Epithelial cell of umbilical artery (primary cell): ENCODE data around the gene TMEM134. TPM values are rescaled to one million over a fixed set of nuclear protein-coding genes. Genes with fewer than 3 reads are reported as not detected.

Source experiments
- total RNA-seq: library from RNA; depleted of rRNA; stranded (reverse); fragments of >200 nt; gene quantifications from 2 replicates; pipeline ENCODE4 v1.2.3, GENCODE V29; 2014

The TMEM134 gene
- 22.4 and 33.3 TPM in 2 replicates for total RNA-seq

DNA sequence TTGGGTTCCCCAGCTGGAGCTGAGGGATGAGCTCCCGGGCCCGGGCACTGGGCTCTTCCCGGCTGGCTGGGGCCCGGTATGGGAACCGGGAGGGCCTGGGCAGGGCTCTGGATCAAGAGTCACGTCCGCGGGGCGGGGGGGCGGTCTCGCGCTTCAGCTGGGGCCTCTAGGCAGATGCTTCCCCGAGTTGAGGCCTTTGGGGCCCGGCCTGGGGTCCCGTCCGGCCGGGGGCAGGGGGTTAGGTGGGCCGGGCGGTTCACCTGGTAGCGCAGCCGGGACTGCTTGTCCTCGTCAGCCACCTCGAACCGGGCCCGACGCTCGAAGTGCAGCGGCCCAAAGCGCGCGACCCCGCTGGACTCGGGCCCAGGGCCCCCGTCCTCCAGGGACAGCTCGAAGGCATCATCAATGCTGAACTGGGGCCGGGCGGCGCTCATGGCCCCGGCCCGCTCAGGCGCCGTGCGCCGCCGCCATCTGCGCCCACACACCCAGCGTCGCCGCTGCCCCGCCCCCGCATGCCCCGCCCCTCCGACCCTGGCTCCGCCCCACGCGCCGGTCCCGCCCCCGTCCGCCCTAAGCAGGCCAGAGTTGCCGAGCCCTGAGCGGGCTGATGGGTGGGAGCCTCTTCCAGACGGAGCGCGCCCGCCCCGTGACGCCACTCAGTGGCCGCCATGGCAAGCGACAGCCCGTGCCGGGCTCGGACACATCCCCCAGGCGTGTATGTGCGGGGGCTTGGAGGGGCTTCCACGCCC, at the start of gene TMEM134:
Gene TMEM134, minus strand, starts transcription at position 493 of the 749 bp plus-strand sequence. Its CDS starts 59 bp downstream, at position 434.

GRCh38 chr11:67507864-67508485, 38.9 kb upstream of the TMEM134 start, which contains the start of gene CDK2AP2:
Gene CDK2AP2, minus strand, starts transcription at chr11:67508162. Its CDS starts 80 bp downstream, at chr11:67508082.

GRCh38 chr11:67504950-67505581, 36.0 kb upstream of the TMEM134 start, which contains the start of gene PITPNM1:
Gene PITPNM1, minus strand, starts transcription at chr11:67505363. Its CDS starts 1,183 bp downstream, at chr11:67504180.

GRCh38 chr11:67482827-67483798, 14.1 kb upstream of the TMEM134 start, which contains the start of gene AIP:
Gene AIP, plus strand, starts transcription at chr11:67483026. Its CDS starts 133 bp downstream, at chr11:67483159.

DNA sequence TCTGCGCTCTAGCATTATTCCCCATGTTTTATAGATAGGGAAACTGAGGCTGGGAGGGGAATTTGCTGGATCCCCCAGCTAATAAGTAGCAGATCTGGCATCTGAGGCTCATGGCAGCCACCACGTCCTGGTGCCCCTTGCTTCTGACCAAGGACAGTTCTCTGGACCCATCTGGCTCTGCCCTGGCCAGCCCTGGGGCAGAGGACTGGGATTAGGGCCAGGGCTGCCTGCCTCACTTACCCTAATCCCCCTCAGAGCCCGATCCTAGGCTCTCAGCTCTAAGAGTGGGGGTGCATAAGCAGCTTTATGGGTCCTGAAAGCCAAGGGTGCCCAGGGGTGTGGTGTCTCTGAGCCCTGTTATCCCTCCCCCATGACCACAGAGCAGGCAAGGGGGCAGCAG, 14.0 kb downstream of the TMEM134 start, which contains the start of gene CABP4:
Gene CABP4, plus strand, starts transcription at position 301 of the 400 bp plus-strand sequence. Its CDS starts 70 bp downstream, at position 371.

GRCh38 chr11:67452141-67452952, 16.7 kb downstream of the TMEM134 start, which contains the start of gene GPR152:
Gene GPR152, minus strand, starts transcription at chr11:67452729. Its CDS starts 5 bp downstream, at chr11:67452724.

GRCh38 chr11:67437082-67437808, 31.8 kb downstream of the TMEM134 start, which contains the start of gene PTPRCAP:
Gene PTPRCAP, minus strand, starts transcription at chr11:67437682. Its CDS starts 63 bp downstream, at chr11:67437619.

DNA sequence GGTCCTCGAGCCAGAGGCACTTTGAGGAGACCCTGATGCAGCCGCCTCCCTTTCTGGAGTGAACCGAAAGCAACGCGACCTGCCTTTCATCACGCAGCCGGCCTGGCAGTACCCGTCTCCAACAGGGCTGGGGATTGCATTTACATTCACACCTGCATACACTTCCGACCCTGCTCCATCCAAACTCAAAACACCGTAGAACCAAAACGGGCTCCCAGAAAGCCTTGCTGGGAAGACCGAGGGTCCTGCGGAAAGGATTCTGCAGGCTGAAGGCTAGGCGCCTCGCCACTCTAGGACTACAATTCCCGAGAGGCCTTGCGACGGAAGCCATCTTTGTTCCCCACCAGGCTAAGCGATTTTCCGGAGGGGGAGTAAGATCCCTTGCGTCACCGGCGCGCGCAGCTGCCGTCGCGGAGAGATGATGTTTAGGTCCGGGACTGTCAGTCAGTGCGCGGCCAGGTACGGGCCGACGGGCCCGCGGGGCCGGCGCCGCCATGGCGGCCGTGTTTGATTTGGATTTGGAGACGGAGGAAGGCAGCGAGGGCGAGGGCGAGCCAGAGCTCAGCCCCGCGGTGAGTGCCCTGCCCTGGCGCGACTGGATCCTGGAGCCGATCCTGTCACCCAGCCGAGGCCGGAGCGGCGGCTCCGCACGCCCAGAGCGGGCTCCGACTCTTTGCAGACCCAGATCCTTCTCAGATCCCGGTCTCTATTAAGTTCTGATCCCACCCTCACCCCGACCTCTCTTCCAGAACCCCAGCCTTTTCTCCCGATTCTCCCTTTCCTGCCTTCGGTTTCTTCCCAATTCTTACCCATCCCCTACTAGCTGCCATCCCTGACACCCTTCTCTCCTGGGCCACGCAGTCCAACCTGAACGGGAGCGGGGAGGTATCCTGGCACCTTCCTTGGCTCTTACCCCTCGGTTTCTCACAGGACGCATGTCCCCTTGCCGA, 40.7 kb downstream of the TMEM134 start, which contains the start of gene RPS6KB2:
Gene RPS6KB2, plus strand, starts transcription at position 443 of the 950 bp plus-strand sequence. Its CDS starts 52 bp downstream, at position 495.

GRCh38 chr11:67415501-67416304, 53.3 kb downstream of the TMEM134 start, which contains the start of gene CARNS1:
Gene CARNS1, plus strand, starts transcription at chr11:67415678. Its CDS starts 522 bp downstream, at chr11:67416200.

Other genes starting within 250 kb of the TMEM134 start
- gene GRK2, start 202.8 kb downstream of the TMEM134 start, total RNA-seq, result 27.3 and 36.8 TPM in 2 replicates
- 21.4 and 22.4 TPM in 2 replicates for gene ANKRD13D, start 179.9 kb downstream of the TMEM134 start, total RNA-seq
- 7.8 and 9.1 TPM in 2 replicates for gene SSH3, start 165.7 kb downstream of the TMEM134 start, total RNA-seq
- 41.0 and 52.0 TPM in 2 replicates for gene POLD4, start 115.7 kb downstream of the TMEM134 start, total RNA-seq
- gene CLCF1, start 95.7 kb downstream of the TMEM134 start, total RNA-seq, result 0.61 and 1.3 TPM in 2 replicates
- gene RAD9A, start 77.3 kb downstream of the TMEM134 start, total RNA-seq, result 5.2 TPM in 2 replicates
- 250 and 273 TPM in 2 replicates for gene PPP1CA, start 67.4 kb downstream of the TMEM134 start, total RNA-seq
- not detected in 2 replicates for gene TBC1D10C, start 65.2 kb downstream of the TMEM134 start, total RNA-seq
- 0.15 and 0.32 TPM in 2 replicates for gene CARNS1, start 53.6 kb downstream of the TMEM134 start, total RNA-seq
- 43.2 and 52.9 TPM in 2 replicates for gene RPS6KB2, start 40.8 kb downstream of the TMEM134 start, total RNA-seq
- gene PTPRCAP, start 31.6 kb downstream of the TMEM134 start, total RNA-seq, result 0.30 and 0.97 TPM in 2 replicates
- 132 and 167 TPM in 2 replicates for gene CORO1B, start 25.8 kb downstream of the TMEM134 start, total RNA-seq
- not detected in 2 replicates for gene GPR152, start 16.5 kb downstream of the TMEM134 start, total RNA-seq
- 0.65 and 1.4 TPM in 2 replicates for gene CABP4, start 13.9 kb downstream of the TMEM134 start, total RNA-seq
- gene AIP, start 13.8 kb upstream of the TMEM134 start, total RNA-seq, result 80.1 and 97.4 TPM in 2 replicates
- 14.3 and 16.9 TPM in 2 replicates for gene PITPNM1, start 36.1 kb upstream of the TMEM134 start, total RNA-seq
- 12.8 and 23.1 TPM in 2 replicates for gene CDK2AP2, start 38.9 kb upstream of the TMEM134 start, total RNA-seq
- gene CABP2, start 54.2 kb upstream of the TMEM134 start, total RNA-seq, result not detected in 2 replicates
- gene GSTP1, start 114.6 kb upstream of the TMEM134 start, total RNA-seq, result 647 and 1,635 TPM in 2 replicates
- gene NDUFV1, start 137.7 kb upstream of the TMEM134 start, total RNA-seq, result 235 and 247 TPM in 2 replicates
- gene NUDT8, start 160.7 kb upstream of the TMEM134 start, total RNA-seq, result 12.8 and 19.5 TPM in 2 replicates
- not detected in 2 replicates for gene TBX10, start 170.5 kb upstream of the TMEM134 start, total RNA-seq
- gene ACY3, start 181.5 kb upstream of the TMEM134 start, total RNA-seq, result not detected in 2 replicates
- not detected in 2 replicates for gene ALDH3B2, start 205.4 kb upstream of the TMEM134 start, total RNA-seq